ENCODE measurements around the gene KCNJ10.

The KCNJ10 gene

GRCh38 chr1:160081261-160081936, 11.4 kb upstream of the KCNJ10 start, which contains the start of gene KCNJ9:
Gene KCNJ9 (plus strand): TSS chr1:160081538. CDS start chr1:160084031, 2,493 bp downstream.
- no peak within 1 kb of the TSS for H3K4me3 ChIP-seq (ENCODE audit: low read depth in 1 of 2, low read length in 2 of 2)
- H3K27me3 ChIP-seq (ENCODE audit: low read depth, low read length), result peaks cover 41% of the 10 kb centered on the region
- H3K27ac ChIP-seq (ENCODE audit: low read length), result no peak within 1 kb of the TSS
- no peaks in the 10 kb centered on the region for H3K36me3 ChIP-seq (ENCODE audit: control insufficient read depth in 1 of 2, insufficient read depth in 2 of 2, low read length in 2 of 2)
- H3K4me1 ChIP-seq (ENCODE audit: control insufficient read depth in 1 of 2, insufficient read depth in 2 of 2, low read length in 2 of 2), result peaks cover 0 to 4% of the 10 kb centered on the region in 2 donors
- no peaks in the 10 kb centered on the region for H3K9me3 ChIP-seq (ENCODE audit: control insufficient read depth in 1 of 2, low read length in 2 of 2)

DNA sequence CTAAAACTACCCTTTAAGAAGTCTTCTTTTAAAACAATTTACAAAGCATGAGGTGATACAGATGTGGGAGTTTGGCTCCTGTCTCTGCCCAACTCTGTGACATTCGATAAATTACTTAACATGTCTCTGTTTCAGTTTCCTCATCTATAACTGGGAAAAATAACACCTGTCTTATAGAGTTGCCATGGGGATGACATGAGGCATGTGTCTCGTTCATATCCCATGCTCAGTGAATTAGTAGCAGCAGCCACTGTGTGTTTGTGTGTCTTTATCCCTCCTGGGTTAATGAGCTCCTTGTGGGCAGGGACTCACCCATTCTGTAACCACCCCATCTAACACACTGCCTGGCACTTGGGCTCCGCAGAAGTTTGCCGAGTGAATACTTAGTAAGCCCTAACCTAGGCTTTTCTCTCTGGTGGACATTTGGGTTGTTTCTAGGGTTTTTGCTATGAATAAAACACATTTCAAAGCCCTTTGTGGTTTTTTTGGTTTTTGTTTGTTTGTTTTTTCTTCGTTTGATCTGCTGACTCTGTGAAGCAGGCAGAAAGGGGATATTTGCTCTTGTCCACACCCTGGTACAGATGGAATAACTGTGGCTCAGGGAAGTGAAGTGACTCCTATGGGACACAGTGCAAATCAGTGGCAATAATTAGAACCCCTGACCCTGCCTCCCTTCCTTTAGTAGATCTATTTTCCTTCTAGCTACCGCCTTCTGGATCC, 10.6 kb upstream of the KCNJ10 start:
- Histone ChIP-seq H3K27me3 (ENCODE audit: low read depth, low read length) (peaks cover 41% of the 10 kb centered on the region), H3K4me1 (ENCODE audit: control insufficient read depth in 1 of 2, insufficient read depth in 2 of 2, low read length in 2 of 2) (peaks cover 0 to 4% of the 10 kb centered on the region in 2 donors), H3K9me3 (ENCODE audit: control insufficient read depth in 1 of 2, low read length in 2 of 2) (no peaks in the 10 kb centered on the region), H3K27ac (ENCODE audit: low read length) (no peak overlapping the region), H3K36me3 (ENCODE audit: control insufficient read depth in 1 of 2, insufficient read depth in 2 of 2, low read length in 2 of 2) (no peaks in the 10 kb centered on the region), H3K4me3 (ENCODE audit: low read depth in 1 of 2, low read length in 2 of 2) (no peak overlapping the region)

- no peak overlapping the region for H3K27ac ChIP-seq (ENCODE audit: low read length)
- peaks cover 40% of the 10 kb centered on the region for H3K27me3 ChIP-seq (ENCODE audit: low read depth, low read length)
- H3K4me1 ChIP-seq (ENCODE audit: control insufficient read depth in 1 of 2, insufficient read depth in 2 of 2, low read length in 2 of 2), result peaks cover 0 to 4% of the 10 kb centered on the region in 2 donors
Observed at GRCh38 chr1:160079448-160079847, 9.5 kb upstream of the KCNJ10 start.

GRCh38 chr1:160078512-160079195, 8.7 kb upstream of the KCNJ10 start:
- H3K27me3 ChIP-seq (ENCODE audit: low read depth, low read length), result peaks cover 35% of the 10 kb centered on the region
- no peak overlapping the region for H3K27ac ChIP-seq (ENCODE audit: low read length)
- H3K4me3 ChIP-seq (ENCODE audit: low read depth in 1 of 2, low read length in 2 of 2), result no peak overlapping the region
- no peaks in the 10 kb centered on the region for H3K36me3 ChIP-seq (ENCODE audit: control insufficient read depth in 1 of 2, insufficient read depth in 2 of 2, low read length in 2 of 2)
- no peaks in the 10 kb centered on the region for H3K9me3 ChIP-seq (ENCODE audit: control insufficient read depth in 1 of 2, low read length in 2 of 2)
- no peaks in the 10 kb centered on the region for H3K4me1 ChIP-seq (ENCODE audit: control insufficient read depth in 1 of 2, insufficient read depth in 2 of 2, low read length in 2 of 2)

More at GRCh38 chr1:160079448-160079847, 9.5 kb upstream of the KCNJ10 start:
- H3K36me3 ChIP-seq (ENCODE audit: control insufficient read depth in 1 of 2, insufficient read depth in 2 of 2, low read length in 2 of 2), result no peaks in the 10 kb centered on the region
- H3K4me3 ChIP-seq (ENCODE audit: low read depth in 1 of 2, low read length in 2 of 2), result no peak overlapping the region
- H3K9me3 ChIP-seq (ENCODE audit: control insufficient read depth in 1 of 2, low read length in 2 of 2), result no peaks in the 10 kb centered on the region

- Histone ChIP-seq H3K36me3 (ENCODE audit: control insufficient read depth in 1 of 2, insufficient read depth in 2 of 2, low read length in 2 of 2) (no peaks in the 10 kb centered on the region), H3K27me3 (ENCODE audit: low read depth, low read length) (peaks cover 25% of the 10 kb centered on the region), H3K9me3 (ENCODE audit: control insufficient read depth in 1 of 2, low read length in 2 of 2) (no peaks in the 10 kb centered on the region), H3K4me3 (ENCODE audit: low read depth in 1 of 2, low read length in 2 of 2) (no peak overlapping the region), H3K27ac (ENCODE audit: low read length) (no peak overlapping the region), H3K4me1 (ENCODE audit: control insufficient read depth in 1 of 2, insufficient read depth in 2 of 2, low read length in 2 of 2) (no peaks in the 10 kb centered on the region)
Observed at GRCh38 chr1:160077486-160077885, 7.5 kb upstream of the KCNJ10 start.

DNA sequence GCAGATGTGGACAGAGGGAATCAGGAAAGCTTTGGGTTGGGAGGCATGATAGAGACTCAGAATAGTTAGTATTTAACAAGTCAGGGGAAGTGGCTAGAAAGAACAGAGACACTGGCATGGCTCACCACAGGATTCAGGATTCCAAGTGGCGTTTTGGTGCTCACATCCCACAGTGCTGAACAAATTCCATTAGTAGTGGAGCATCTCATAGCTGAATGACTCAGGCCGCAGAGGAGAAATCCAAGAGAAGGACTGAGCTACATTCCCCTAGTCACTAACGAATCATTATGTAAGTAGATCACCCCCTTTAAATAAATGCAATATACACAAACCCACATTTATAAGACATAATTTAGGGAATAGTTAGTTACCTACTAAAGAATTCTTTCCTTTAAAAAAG, 6.3 kb upstream of the KCNJ10 start:
- Histone ChIP-seq H3K36me3 (ENCODE audit: control insufficient read depth in 1 of 2, insufficient read depth in 2 of 2, low read length in 2 of 2) (no peaks in the 10 kb centered on the region), H3K9me3 (ENCODE audit: control insufficient read depth in 1 of 2, low read length in 2 of 2) (no peaks in the 10 kb centered on the region), H3K27ac (ENCODE audit: low read length) (no peak overlapping the region), H3K4me3 (ENCODE audit: low read depth in 1 of 2, low read length in 2 of 2) (no peak overlapping the region), H3K4me1 (ENCODE audit: control insufficient read depth in 1 of 2, insufficient read depth in 2 of 2, low read length in 2 of 2) (no peaks in the 10 kb centered on the region), H3K27me3 (ENCODE audit: low read depth, low read length) (peaks cover 18% of the 10 kb centered on the region)

DNA sequence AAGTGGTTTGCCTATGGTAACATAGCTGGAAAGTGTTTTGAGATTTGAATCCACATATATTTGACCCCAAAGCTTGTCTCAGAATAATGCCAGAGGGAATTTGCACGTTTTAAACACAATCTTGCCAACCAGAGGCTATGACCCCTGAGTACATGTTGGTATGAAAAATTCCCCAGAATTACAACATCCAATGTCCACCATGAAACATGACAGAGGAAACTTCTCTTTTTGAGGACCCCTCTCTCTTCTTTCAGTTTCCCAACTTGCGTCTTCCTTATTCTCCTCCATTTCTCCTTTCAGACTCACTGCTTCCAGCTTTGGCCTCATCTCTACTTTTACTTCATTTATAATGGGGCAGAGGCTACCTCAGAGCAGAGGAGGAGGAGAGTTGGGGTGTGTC, 5.9 kb upstream of the KCNJ10 start:
- no peaks in the 10 kb centered on the region for H3K9me3 ChIP-seq (ENCODE audit: control insufficient read depth in 1 of 2, low read length in 2 of 2)
- peaks cover 13% of the 10 kb centered on the region for H3K27me3 ChIP-seq (ENCODE audit: low read depth, low read length)
- H3K4me3 ChIP-seq (ENCODE audit: low read depth in 1 of 2, low read length in 2 of 2), result no peak overlapping the region
- no peaks in the 10 kb centered on the region for H3K36me3 ChIP-seq (ENCODE audit: control insufficient read depth in 1 of 2, insufficient read depth in 2 of 2, low read length in 2 of 2)
- no peak overlapping the region for H3K27ac ChIP-seq (ENCODE audit: low read length)
- peaks cover 0 to 2% of the 10 kb centered on the region in 2 donors for H3K4me1 ChIP-seq (ENCODE audit: control insufficient read depth in 1 of 2, insufficient read depth in 2 of 2, low read length in 2 of 2)

- peaks cover 0 to 9% of the 10 kb centered on the region in 2 donors for H3K4me1 ChIP-seq (ENCODE audit: control insufficient read depth in 1 of 2, insufficient read depth in 2 of 2, low read length in 2 of 2)
- H3K36me3 ChIP-seq (ENCODE audit: control insufficient read depth in 1 of 2, insufficient read depth in 2 of 2, low read length in 2 of 2), result no peaks in the 10 kb centered on the region
- no peak overlapping the region for H3K4me3 ChIP-seq (ENCODE audit: low read depth in 1 of 2, low read length in 2 of 2)
- peaks cover 12% of the 10 kb centered on the region for H3K27me3 ChIP-seq (ENCODE audit: low read depth, low read length)
- H3K9me3 ChIP-seq (ENCODE audit: control insufficient read depth in 1 of 2, low read length in 2 of 2), result no peaks in the 10 kb centered on the region
- no peak overlapping the region for H3K27ac ChIP-seq (ENCODE audit: low read length)
Observed at GRCh38 chr1:160074865-160075264, 4.9 kb upstream of the KCNJ10 start.

- H3K27me3 ChIP-seq (ENCODE audit: low read depth, low read length), result no peaks in the 10 kb centered on the region
Observed at GRCh38 chr1:160071289-160071688, 1.3 kb upstream of the KCNJ10 start.

DNA sequence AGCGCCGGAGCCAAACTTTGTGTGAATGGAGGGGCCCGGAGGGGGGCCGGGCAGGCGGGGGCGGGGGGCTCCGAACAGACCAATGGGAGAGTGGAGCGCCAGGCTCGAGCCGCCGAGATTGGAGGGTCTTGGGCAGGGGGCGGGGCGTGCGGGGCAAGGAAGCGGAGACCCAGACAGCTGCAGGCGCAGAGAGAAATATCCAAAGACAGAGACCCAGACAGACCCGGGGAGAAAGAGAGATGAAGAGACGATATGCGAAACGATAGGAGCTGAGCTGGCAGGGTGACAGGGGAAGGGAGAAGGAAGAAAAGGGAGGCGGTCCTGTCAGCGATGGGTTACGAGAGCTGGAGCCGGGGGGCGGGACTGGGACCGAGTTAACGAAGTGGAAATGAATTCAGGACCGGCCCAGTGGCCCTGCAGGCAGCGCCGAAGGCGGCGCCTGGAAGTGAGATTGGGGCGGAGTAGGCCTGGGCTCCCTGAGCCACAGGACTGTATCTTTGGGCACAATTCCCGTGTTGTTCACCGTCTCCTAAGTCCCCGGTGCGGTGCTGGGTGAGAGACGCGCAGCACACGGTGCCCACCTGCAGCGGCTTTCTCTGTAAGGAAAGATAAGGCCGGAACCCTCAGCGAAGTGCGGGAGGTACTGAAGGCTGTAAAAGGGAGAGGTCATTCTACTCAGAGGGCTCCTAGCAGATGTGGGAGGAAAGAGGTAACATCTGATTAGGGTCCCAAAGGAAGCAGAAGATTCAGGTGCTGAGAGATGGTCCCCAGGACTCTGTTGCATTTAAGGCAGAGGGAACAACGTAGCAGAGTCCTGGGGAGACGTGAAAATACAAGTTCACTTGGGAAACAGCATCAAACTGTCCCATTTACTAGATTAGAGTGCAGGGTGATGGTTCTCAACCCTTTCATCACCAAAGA, 543 bp upstream of the KCNJ10 start:
- no peaks in the 10 kb centered on the region for H3K36me3 ChIP-seq (ENCODE audit: control insufficient read depth in 1 of 2, insufficient read depth in 2 of 2, low read length in 2 of 2)
- H3K4me1 ChIP-seq (ENCODE audit: control insufficient read depth in 1 of 2, insufficient read depth in 2 of 2, low read length in 2 of 2), result peaks cover 0 to 12% of the 10 kb centered on the region in 2 donors
- no peak overlapping the region for H3K27ac ChIP-seq (ENCODE audit: low read length)
- H3K4me3 ChIP-seq (ENCODE audit: low read depth in 1 of 2, low read length in 2 of 2), result peak overlapping the region; percentile 63 to 78
- no peaks in the 10 kb centered on the region for H3K27me3 ChIP-seq (ENCODE audit: low read depth, low read length)
- no peaks in the 10 kb centered on the region for H3K9me3 ChIP-seq (ENCODE audit: control insufficient read depth in 1 of 2, low read length in 2 of 2)

More at GRCh38 chr1:160071289-160071688, 1.3 kb upstream of the KCNJ10 start:
- Histone ChIP-seq H3K9me3 (ENCODE audit: control insufficient read depth in 1 of 2, low read length in 2 of 2) (no peaks in the 10 kb centered on the region), H3K27ac (ENCODE audit: low read length) (no peak overlapping the region), H3K36me3 (ENCODE audit: control insufficient read depth in 1 of 2, insufficient read depth in 2 of 2, low read length in 2 of 2) (no peaks in the 10 kb centered on the region), H3K4me3 (ENCODE audit: low read depth in 1 of 2, low read length in 2 of 2) (no peak overlapping the region), H3K4me1 (ENCODE audit: control insufficient read depth in 1 of 2, insufficient read depth in 2 of 2, low read length in 2 of 2) (peaks cover 0 to 12% of the 10 kb centered on the region in 2 donors)
